HepG2 (cell line): ENCODE results near the gene TNFSF11. TPM values are rescaled to one million over a fixed set of nuclear protein-coding genes. Genes with fewer than 3 reads are reported as not detected.

Source experiments
- ATAC-seq: fragments of 200-7000 bp; cut with Tn5 transposase; 3 replicates; pipeline ENCODE4 v1.9.1; 2020; ENCODE audit warnings: mild to moderate bottlenecking, moderate library complexity
- BruUV-seq: library from RNA; stranded (reverse); fragments of 400-500 nt; replicated peaks from 2 replicates; lab custom pipeline; 2021; lab: Mats Ljungman, UMichigan
- CTCF ChIA-PET: fragments of 300-600 bp; formaldehyde crosslinking; extraction: SDS; loops from one replicate; lab custom pipeline; 2021; ENCODE audit warnings: low total read pairs, inconsistent platforms, low intra/inter-chr PET ratio; lab: Yijun Ruan, JAX
- POLR2A ChIA-PET: fragments of 350-600 bp; sonication (Branson Sonifier 250); formaldehyde crosslinking; loops from one replicate; lab custom pipeline; 2020; ENCODE audit warnings: antibody characterized with exemption, inconsistent platforms; lab: Yijun Ruan, JAX
- DNase-seq: peaks from one replicate; pipeline ENCODE4 v3.0.0-alpha.2; 2015; ENCODE audit warnings: low spot score
- FAIRE-seq: peaks from 3 replicates; lab custom pipeline; 2011; peaks lifted over from hg19 to GRCh38; lab: Jason Lieb, UNC
- H2AFZ ChIP-seq: one replicate; pipeline ENCODE4 v1.6.1; 2011; ENCODE audit warnings: low read length, inconsistent platforms
- H3K27ac ChIP-seq: fragments of 300-600 bp; 3 replicates; pipeline ENCODE4 v1.8.0; 2011; ENCODE audit warnings: mixed run types, mild to moderate bottlenecking, mixed read lengths, low read length, inconsistent platforms; ENCODE audit not compliant: insufficient read depth; ENCODE audit errors: extremely low read length
- H3K27me3 ChIP-seq, 2 experiments: fragments of 200-600 bp in 1 of 2; 2 replicates in 1 of 2; 3 replicates in 1 of 2; pipeline versions ENCODE4 v1.6.0 to v1.8.0; 2011; ENCODE audit warnings: low read length in 2 of 2, mild to moderate bottlenecking in 2 of 2, moderate library complexity in 2 of 2, inconsistent platforms in 1 of 2; ENCODE audit not compliant: insufficient read depth in 2 of 2, control insufficient read depth in 1 of 2
- H3K36me3 ChIP-seq, 2 experiments: fragments of 200-600 bp in 1 of 2; replicated peaks in 1 of 2; 2 replicates in 1 of 2; 3 replicates in 1 of 2; pipeline versions ENCODE4 v1.5.1 to v1.8.0; 2011; ENCODE audit warnings: low read length in 2 of 2, inconsistent platforms in 1 of 2; ENCODE audit not compliant: insufficient read depth in 2 of 2, control insufficient read depth in 1 of 2
- H3K4me1 ChIP-seq: 2 replicates; pipeline ENCODE4 v1.5.1; 2012; ENCODE audit warnings: low read length, inconsistent platforms; ENCODE audit not compliant: insufficient read depth
- H3K4me2 ChIP-seq: 2 replicates; pipeline ENCODE4 v1.6.0; 2011; ENCODE audit warnings: low read depth, low read length, inconsistent platforms
- H3K4me3 ChIP-seq, 3 experiments: fragments of 200-600 bp in 1 of 3; sonication (generic), shearing (Covaris generic) in 1 of 3; replicated peaks in 1 of 3; 2 replicates each; pipeline ENCODE4 v1.5.1; 2011 to 2016; ENCODE audit warnings: low read length in 3 of 3, inconsistent platforms in 2 of 3, low read depth in 2 of 3, mild to moderate bottlenecking in 2 of 3, control low read depth in 1 of 3, mixed read lengths in 1 of 3; ENCODE audit not compliant: insufficient read depth in 1 of 3
- H3K79me2 ChIP-seq: one replicate; pipeline ENCODE4 v1.6.1; 2011; ENCODE audit warnings: low read length, inconsistent platforms; ENCODE audit not compliant: insufficient read depth
- H3K9ac ChIP-seq: 2 replicates; pipeline ENCODE4 v1.6.0; 2011; ENCODE audit warnings: mild to moderate bottlenecking, low read depth, low read length, inconsistent platforms; ENCODE audit not compliant: insufficient read depth
- H3K9me3 ChIP-seq: 2 replicates; pipeline ENCODE4 v1.5.1; 2012; ENCODE audit warnings: mild to moderate bottlenecking, low read length
- H4K20me1 ChIP-seq: 2 replicates; pipeline ENCODE4 v1.6.0; 2011; ENCODE audit warnings: inconsistent platforms, mild to moderate bottlenecking, low read length, moderate library complexity; ENCODE audit not compliant: insufficient read depth
- ETV6 ChIP-seq: sonication (generic); formaldehyde crosslinking; conservative IDR thresholded peaks from 2 replicates; pipeline ENCODE4 v1.4.0; 2020; ENCODE audit warnings: missing genetic modification reagents
- HOXA5 ChIP-seq: sonication (generic); formaldehyde crosslinking; IDR thresholded peaks from 2 replicates; pipeline ENCODE4 v1.4.0; 2020; ENCODE audit warnings: missing genetic modification reagents
- MXI1 ChIP-seq: IDR thresholded peaks from 3 replicates; pipeline ENCODE4 v1.6.1; 2012; ENCODE audit warnings: low read depth, low read length, inconsistent platforms, borderline replicate concordance
- NCOA1 ChIP-seq: sonication (generic); formaldehyde crosslinking; IDR thresholded peaks from 2 replicates; pipeline ENCODE4 v1.9.0; 2021; ENCODE audit warnings: missing genetic modification reagents
- NFIB ChIP-seq: sonication (generic); formaldehyde crosslinking; IDR thresholded peaks from 2 replicates; pipeline ENCODE4 v1.9.0; 2021; ENCODE audit warnings: missing genetic modification reagents, mild to moderate bottlenecking, borderline replicate concordance
- REXO4 ChIP-seq: sonication (generic); formaldehyde crosslinking; IDR thresholded peaks from 2 replicates; pipeline ENCODE4 v1.8.0; 2022; ENCODE audit warnings: missing genetic modification reagents, mild to moderate bottlenecking, borderline replicate concordance
- SPEN ChIP-seq: sonication (generic); formaldehyde crosslinking; IDR thresholded peaks from 2 replicates; pipeline ENCODE4 v1.5.1; 2020; ENCODE audit warnings: low read depth, mild to moderate bottlenecking, missing genetic modification reagents
- ZFP91 ChIP-seq: sonication (generic); formaldehyde crosslinking; IDR thresholded peaks from 2 replicates; pipeline ENCODE4 v1.9.0; 2022; ENCODE audit warnings: missing genetic modification reagents, mild to moderate bottlenecking, borderline replicate concordance
- ZNF274 ChIP-seq: sonication (generic); formaldehyde crosslinking; IDR thresholded peaks from 2 replicates; pipeline ENCODE4 v1.5.1; 2020; ENCODE audit warnings: mild to moderate bottlenecking, missing genetic modification reagents
- ZNF350 ChIP-seq: sonication (generic); formaldehyde crosslinking; IDR thresholded peaks from 2 replicates; pipeline ENCODE4 v1.4.0; 2020; ENCODE audit warnings: mild to moderate bottlenecking, low read depth, missing genetic modification reagents, borderline replicate concordance
- ZNF670 ChIP-seq: sonication (generic); formaldehyde crosslinking; IDR thresholded peaks from 2 replicates; pipeline ENCODE4 v1.8.0; 2022; ENCODE audit warnings: mild to moderate bottlenecking, missing genetic modification reagents, borderline replicate concordance
- WGBS: methylation state at CpG from one replicate; pipeline ENCODE4 v1.1.6; 2017; ENCODE audit warnings: low lambda C conversion rate; 5-methylcytosine and 5-hydroxymethylcytosine counted together
- in situ Hi-C: cut with HindIII; loops from 2 replicates; pipeline ENCODE4 v1.10.0; 2017; ENCODE audit warnings: low pct_unique_long_range_greater_than_20kb; ENCODE audit not compliant: extremely low pct_ligation_motif_present
- intact Hi-C: fragments of 100-400 bp; cut with micrococcal nuclease; formaldehyde crosslinking; loops from one replicate; pipeline ENCODE4 v1.10.0; 2022; ENCODE audit not compliant: unreplicated experiment
- polyA plus RNA-seq, 8 experiments: library from polyadenylated mRNA; depleted of rRNA in 3 of 8; stranded (reverse) in 7 of 8; unstranded in 1 of 8; fragments of >200 nt; fragmentation: Illumina TruSeq in 4 of 8; extraction: Trizol in 4 of 8; gene quantifications; 2 replicates each; pipeline versions ENCODE4 v1.2.1 to v1.2.3, GENCODE V29; 2011 to 2016; ENCODE audit warnings: low read depth in 4 of 8, missing spikeins in 1 of 8, mixed read lengths in 1 of 8; ENCODE audit not compliant: insufficient read depth in 1 of 8
- total RNA-seq, 5 experiments: library from RNA; depleted of rRNA; stranded (reverse); fragments of >200 nt; fragmentation: Illumina TruSeq; extraction: Trizol; gene quantifications; 2 replicates each; pipeline ENCODE4 v1.2.3, GENCODE V29; 2016; ENCODE audit warnings: low read depth in 1 of 5
- TF ChIP-seq, protein P1 (sequence below): sonication (generic); formaldehyde crosslinking; IDR thresholded peaks from 2 replicates; pipeline ENCODE4 v1.9.0; 2021; ENCODE audit warnings: missing genetic modification reagents, borderline replicate concordance
- TF ChIP-seq, protein P2 (sequence below): sonication (generic); formaldehyde crosslinking; IDR thresholded peaks from 2 replicates; pipeline ENCODE4 v1.4.0; 2020; ENCODE audit warnings: low read depth, mild to moderate bottlenecking, missing genetic modification reagents
- TF ChIP-seq, protein P3 (sequence below): sonication (generic); formaldehyde crosslinking; IDR thresholded peaks from 2 replicates; pipeline ENCODE4 v1.4.0; 2020; ENCODE audit warnings: missing genetic modification reagents

TNFSF11 gene
- total and polyA plus RNA-seq, 2 of the 13 experiments (the other 11 are each of a cell fraction or from before 2014, with no cell fraction given): 0.03 TPM; not detected in 1

GRCh38 chr13:42623916-42624315 lies 50.0 kb downstream of the TNFSF11 start:
- Histone ChIP-seq H3K79me2 (no peaks in the 10 kb centered on the region), H4K20me1 (no peaks in the 10 kb centered on the region), H3K9me3 (no peaks in the 10 kb centered on the region), H3K9ac (no peak overlapping the region), H3K27me3 (no peaks in the 10 kb centered on the region), H3K4me2 (no peak overlapping the region), H3K4me1 (no peaks in the 10 kb centered on the region), H2AFZ (no peak overlapping the region), H3K27ac (no peak overlapping the region), H3K4me3 (no peak overlapping the region), H3K36me3 (no peaks in the 10 kb centered on the region)
- in situ Hi-C loops (no loop called here), intact Hi-C loops (no loop called here)
- 5% methylated on average over 2 of the region's 2 CpGs for WGBS
- ChIA-PET POLR2A (no interaction called here), CTCF (no interaction called here)
- FAIRE-seq (no peak), ATAC-seq (no peak), DNase-seq (no peak)
- TF ChIP-seq, protein P1, sequence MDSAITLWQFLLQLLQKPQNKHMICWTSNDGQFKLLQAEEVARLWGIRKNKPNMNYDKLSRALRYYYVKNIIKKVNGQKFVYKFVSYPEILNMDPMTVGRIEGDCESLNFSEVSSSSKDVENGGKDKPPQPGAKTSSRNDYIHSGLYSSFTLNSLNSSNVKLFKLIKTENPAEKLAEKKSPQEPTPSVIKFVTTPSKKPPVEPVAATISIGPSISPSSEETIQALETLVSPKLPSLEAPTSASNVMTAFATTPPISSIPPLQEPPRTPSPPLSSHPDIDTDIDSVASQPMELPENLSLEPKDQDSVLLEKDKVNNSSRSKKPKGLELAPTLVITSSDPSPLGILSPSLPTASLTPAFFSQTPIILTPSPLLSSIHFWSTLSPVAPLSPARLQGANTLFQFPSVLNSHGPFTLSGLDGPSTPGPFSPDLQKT: no peak
- TF ChIP-seq MXI1 (no peak), NCOA1 (CRISPR knock-in tag) (no peak), ZNF350 (CRISPR knock-in tag) (no peak), ZNF670 (CRISPR knock-in tag) (no peak), NFIB (CRISPR knock-in tag) (no peak), ETV6 (no peak), ZFP91 (CRISPR knock-in tag) (no peak), REXO4 (CRISPR knock-in tag) (no peak), HOXA5 (CRISPR knock-in tag) (no peak), SPEN (CRISPR knock-in tag) (no peak), ZNF274 (CRISPR knock-in tag) (no peak)
- TF ChIP-seq, protein P2, sequence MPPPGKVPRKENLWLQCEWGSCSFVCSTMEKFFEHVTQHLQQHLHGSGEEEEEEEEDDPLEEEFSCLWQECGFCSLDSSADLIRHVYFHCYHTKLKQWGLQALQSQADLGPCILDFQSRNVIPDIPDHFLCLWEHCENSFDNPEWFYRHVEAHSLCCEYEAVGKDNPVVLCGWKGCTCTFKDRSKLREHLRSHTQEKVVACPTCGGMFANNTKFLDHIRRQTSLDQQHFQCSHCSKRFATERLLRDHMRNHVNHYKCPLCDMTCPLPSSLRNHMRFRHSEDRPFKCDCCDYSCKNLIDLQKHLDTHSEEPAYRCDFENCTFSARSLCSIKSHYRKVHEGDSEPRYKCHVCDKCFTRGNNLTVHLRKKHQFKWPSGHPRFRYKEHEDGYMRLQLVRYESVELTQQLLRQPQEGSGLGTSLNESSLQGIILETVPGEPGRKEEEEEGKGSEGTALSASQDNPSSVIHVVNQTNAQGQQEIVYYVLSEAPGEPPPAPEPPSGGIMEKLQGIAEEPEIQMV (CRISPR knock-in tag): no peak
- TF ChIP-seq, protein P3, sequence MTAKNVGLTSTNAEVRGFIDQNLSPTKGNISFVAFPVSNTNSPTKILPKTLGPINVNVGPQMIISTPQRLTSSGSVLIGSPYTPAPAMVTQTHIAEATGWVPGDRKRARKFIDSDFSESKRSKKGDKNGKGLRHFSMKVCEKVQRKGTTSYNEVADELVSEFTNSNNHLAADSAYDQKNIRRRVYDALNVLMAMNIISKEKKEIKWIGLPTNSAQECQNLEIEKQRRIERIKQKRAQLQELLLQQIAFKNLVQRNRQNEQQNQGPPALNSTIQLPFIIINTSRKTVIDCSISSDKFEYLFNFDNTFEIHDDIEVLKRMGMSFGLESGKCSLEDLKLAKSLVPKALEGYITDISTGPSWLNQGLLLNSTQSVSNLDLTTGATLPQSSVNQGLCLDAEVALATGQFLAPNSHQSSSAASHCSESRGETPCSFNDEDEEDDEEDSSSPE (CRISPR knock-in tag): no peak
- BruUV-seq: no TSS peak
